Measurements from ENCODE around the gene PDSS2. TPM values are rescaled to one million over a fixed set of nuclear protein-coding genes. Genes with fewer than 3 reads are reported as not detected.

PDSS2 gene
- polyA plus RNA-seq, 3 donors: 10.1 to 13.9 (median 13.3) TPM

- Mint-ChIP-seq H3K36me3 (peaks cover 0 to 1% of the 10 kb centered on the region in 2 donors), H3K4me3 (no peak overlapping the region), H3K4me1 (no peaks in the 10 kb centered on the region), H3K27ac (no peak overlapping the region), H3K27me3 (ENCODE audit: low read depth in 3 of 3) (no peaks in the 10 kb centered on the region), H3K9me3 (peaks cover 0 to 2% (median 0%) of the 10 kb centered on the region in 7 donors)
- no peak for TF ChIP-seq CTCF (IDR thresholded peaks at IDR 0.05)
- WGBS (ENCODE audit: insufficient coverage): no CpG with 5 or more reads among the region's 4 CpGs
- no peaks in the 10 kb centered on the region for H3K36me3 ChIP-seq (replicated peaks in 1 of 2; ENCODE audit: control insufficient read depth in 1 of 2, insufficient read depth in 2 of 2, low read length in 2 of 2)
- no peak overlapping the region for H2AFZ ChIP-seq (ENCODE audit: insufficient read depth, low read depth, low read length, poor library complexity, severe bottlenecking)
- no peaks in the 10 kb centered on the region for H4K20me1 ChIP-seq (ENCODE audit: insufficient read depth, low read length)
- no peak for DNase-seq
- H3K79me2 ChIP-seq (ENCODE audit: insufficient read depth, low read length): no peaks in the 10 kb centered on the region
- no peaks in the 10 kb centered on the region for H3K4me1 ChIP-seq (ENCODE audit: control insufficient read depth in 1 of 2, insufficient read depth in 2 of 2, low read length in 2 of 2)
- H3K9ac ChIP-seq (ENCODE audit: insufficient read depth, low read length, poor library complexity, severe bottlenecking): no peak overlapping the region
- no peak overlapping the region for H3K4me2 ChIP-seq (replicated peaks; ENCODE audit: extremely low read depth, low read length, poor library complexity, severe bottlenecking)
- H3K27me3 ChIP-seq (ENCODE audit: control insufficient read depth in 2 of 2, insufficient read depth in 2 of 2, low read length in 2 of 2): no peaks in the 10 kb centered on the region
- H3K9me3 ChIP-seq (replicated peaks in 1 of 2; ENCODE audit: control insufficient read depth in 1 of 2, insufficient read depth in 1 of 2, low read length in 2 of 2): no peaks in the 10 kb centered on the region
- H3K4me3 ChIP-seq (replicated peaks in 1 of 3; ENCODE audit: low read depth in 2 of 3, low read length in 3 of 3): no peak overlapping the region
- no peak overlapping the region for H3K27ac ChIP-seq (ENCODE audit: low read depth in 1 of 2, low read length in 2 of 2)
- intact Hi-C loops (cut with micrococcal nuclease): no loop called here
These were observed 166.0 kb downstream of the PDSS2 start for GRCh38 chr6:107293350-107293749.

- Mint-ChIP-seq H3K9me3 (peaks cover 0 to 2% (median 0%) of the 10 kb centered on the region in 7 donors), H3K36me3 (peaks cover 0 to 1% of the 10 kb centered on the region in 2 donors), H3K4me3 (no peak overlapping the region), H3K27ac (no peak overlapping the region), H3K27me3 (ENCODE audit: low read depth in 3 of 3) (no peaks in the 10 kb centered on the region), H3K4me1 (no peaks in the 10 kb centered on the region)
- 98% methylated on average over 6 of the region's 6 CpGs for WGBS (ENCODE audit: insufficient coverage)
- no peak overlapping the region for H3K4me3 ChIP-seq (replicated peaks in 1 of 3; ENCODE audit: low read depth in 2 of 3, low read length in 3 of 3)
- no peak for TF ChIP-seq CTCF (IDR thresholded peaks at IDR 0.05)
- H2AFZ ChIP-seq (ENCODE audit: insufficient read depth, low read depth, low read length, poor library complexity, severe bottlenecking): no peak overlapping the region
- intact Hi-C loops (cut with micrococcal nuclease): no loop called here
- no peaks in the 10 kb centered on the region for H4K20me1 ChIP-seq (ENCODE audit: insufficient read depth, low read length)
- no peaks in the 10 kb centered on the region for H3K79me2 ChIP-seq (ENCODE audit: insufficient read depth, low read length)
- no peak overlapping the region for H3K27ac ChIP-seq (ENCODE audit: low read depth in 1 of 2, low read length in 2 of 2)
- no peak overlapping the region for H3K9ac ChIP-seq (ENCODE audit: insufficient read depth, low read length, poor library complexity, severe bottlenecking)
- H3K36me3 ChIP-seq (replicated peaks in 1 of 2; ENCODE audit: control insufficient read depth in 1 of 2, insufficient read depth in 2 of 2, low read length in 2 of 2): no peaks in the 10 kb centered on the region
- no peaks in the 10 kb centered on the region for H3K9me3 ChIP-seq (replicated peaks in 1 of 2; ENCODE audit: control insufficient read depth in 1 of 2, insufficient read depth in 1 of 2, low read length in 2 of 2)
- H3K4me2 ChIP-seq (replicated peaks; ENCODE audit: extremely low read depth, low read length, poor library complexity, severe bottlenecking): no peak overlapping the region
- DNase-seq: no peak
- H3K27me3 ChIP-seq (ENCODE audit: control insufficient read depth in 2 of 2, insufficient read depth in 2 of 2, low read length in 2 of 2): no peaks in the 10 kb centered on the region
- H3K4me1 ChIP-seq (ENCODE audit: control insufficient read depth in 1 of 2, insufficient read depth in 2 of 2, low read length in 2 of 2): no peaks in the 10 kb centered on the region
These were observed 166.6 kb downstream of the PDSS2 start for GRCh38 chr6:107292715-107293271.
